Mesothelial cell of epicardium (in vitro differentiated cells): ENCODE measurements around the gene DENR. TPM values are rescaled to one million over a fixed set of nuclear protein-coding genes. Genes with fewer than 3 reads are reported as not detected.

ENCODE experiments used
- DNase-seq, 2 experiments: peaks; one replicate each; pipeline ENCODE4 v3.0.0; 2021; ENCODE audit warnings: low spot score in 2 of 2; ENCODE audit not compliant: unreplicated experiment in 2 of 2
- H3K27ac Mint-ChIP-seq: 2 replicates; pipeline ENCODE4 v1.8.0; 2021; ENCODE audit warnings: mixed read lengths
- H3K27me3 Mint-ChIP-seq: 2 replicates; pipeline ENCODE4 v1.8.0; 2021; ENCODE audit warnings: low read depth, mixed read lengths
- H3K36me3 Mint-ChIP-seq: 2 replicates; pipeline ENCODE4 v1.8.0; 2021; ENCODE audit warnings: mixed read lengths
- H3K4me1 Mint-ChIP-seq: 2 replicates; pipeline ENCODE4 v1.8.0; 2021; ENCODE audit warnings: mixed read lengths
- H3K4me3 Mint-ChIP-seq: 2 replicates; pipeline ENCODE4 v1.8.0; 2021; ENCODE audit warnings: mild to moderate bottlenecking, moderate library complexity, mixed read lengths
- H3K9me3 Mint-ChIP-seq: 2 replicates; pipeline ENCODE4 v1.8.0; 2021; ENCODE audit warnings: mixed read lengths
- CTCF ChIP-seq: fragments of 200-600 bp; sonication (generic); IDR thresholded peaks from one replicate; pipeline ENCODE4 v1.5.0; 2021; ENCODE audit warnings: antibody characterized with exemption; ENCODE audit not compliant: unreplicated experiment
- total RNA-seq: library from RNA; stranded (reverse); gene quantifications from 3 replicates; pipeline ENCODE4 v1.2.1, GENCODE V29; 2021

The DENR gene
- total RNA-seq, 1 donor from 2014 or later: 66.4 TPM

GRCh38 chr12:122807651-122808050 lies 55.0 kb downstream of the DENR start:
- Mint-ChIP-seq H3K27ac (no peak overlapping the region), H3K36me3 (no peaks in the 10 kb centered on the region), H3K4me1 (peaks cover 7% of the 10 kb centered on the region), H3K27me3 (no peaks in the 10 kb centered on the region), H3K4me3 (no peak overlapping the region), H3K9me3 (no peaks in the 10 kb centered on the region)
- no peak for TF ChIP-seq CTCF
- no peak for DNase-seq

- DNase-seq: no peak
- Mint-ChIP-seq H3K27ac (no peak overlapping the region), H3K36me3 (no peaks in the 10 kb centered on the region), H3K4me3 (no peak overlapping the region), H3K4me1 (no peaks in the 10 kb centered on the region), H3K27me3 (no peaks in the 10 kb centered on the region), H3K9me3 (peaks cover 5% of the 10 kb centered on the region)
- no peak for TF ChIP-seq CTCF
Observed at GRCh38 chr12:122811777-122812176, 59.2 kb downstream of the DENR start.

GRCh38 chr12:122813310-122813713 lies 60.7 kb downstream of the DENR start:
- DNase-seq: no peak
- TF ChIP-seq CTCF: no peak

GRCh38 chr12:122819209-122819785 lies 66.7 kb downstream of the DENR start:
- Mint-ChIP-seq H3K9me3 (peaks cover 5% of the 10 kb centered on the region), H3K36me3 (no peaks in the 10 kb centered on the region), H3K27me3 (no peaks in the 10 kb centered on the region), H3K27ac (no peak overlapping the region), H3K4me3 (no peak overlapping the region), H3K4me1 (no peaks in the 10 kb centered on the region)
- DNase-seq: no peak
- TF ChIP-seq CTCF: no peak

More at GRCh38 chr12:122813310-122813713, 60.7 kb downstream of the DENR start:
- no peak overlapping the region for H3K27ac Mint-ChIP-seq
- H3K27me3 Mint-ChIP-seq: no peaks in the 10 kb centered on the region
- no peaks in the 10 kb centered on the region for H3K4me1 Mint-ChIP-seq
- H3K4me3 Mint-ChIP-seq: no peak overlapping the region
- H3K9me3 Mint-ChIP-seq: peaks cover 5% of the 10 kb centered on the region
- no peaks in the 10 kb centered on the region for H3K36me3 Mint-ChIP-seq

- no peak for TF ChIP-seq CTCF
- Mint-ChIP-seq H3K36me3 (no peaks in the 10 kb centered on the region), H3K9me3 (peaks cover 5% of the 10 kb centered on the region), H3K27ac (no peak overlapping the region), H3K4me3 (no peak overlapping the region), H3K4me1 (no peaks in the 10 kb centered on the region), H3K27me3 (no peaks in the 10 kb centered on the region)
- DNase-seq: no peak
Observed at GRCh38 chr12:122820138-122820537, 67.5 kb downstream of the DENR start.

Other genes with a start within 250 kb of the DENR start
- gene RSRC2, start 225.9 kb upstream of the DENR start, total RNA-seq: 124 to 131 TPM (median 131 TPM) in 3 replicates
- 43.1 to 47.8 TPM (median 43.6 TPM) in 3 replicates for gene KNTC1, start 225.6 kb upstream of the DENR start, total RNA-seq
- 8.4 to 11.1 TPM (median 10.9 TPM) in 3 replicates for gene HCAR2, start 49.5 kb upstream of the DENR start, total RNA-seq
- gene HCAR3, start 36.0 kb upstream of the DENR start, total RNA-seq: 1.1 to 1.6 TPM (median 1.5 TPM) in 3 replicates
- gene HCAR1, start 22.0 kb upstream of the DENR start, total RNA-seq: 1.2 to 1.3 TPM (median 1.2 TPM) in 3 replicates
- 0.78 to 1.1 TPM (median 0.78 TPM) in 3 replicates for gene CCDC62, start 21.7 kb downstream of the DENR start, total RNA-seq
- 37.6 to 44.2 TPM (median 40.9 TPM) in 3 replicates for gene HIP1R, start 82.6 kb downstream of the DENR start, total RNA-seq
- gene VPS37B, start 143.3 kb downstream of the DENR start, total RNA-seq: 28.1 to 29.1 TPM (median 29.0 TPM) in 3 replicates
- gene ABCB9, start 213.6 kb downstream of the DENR start, total RNA-seq: 14.9 to 16.7 TPM (median 16.1 TPM) in 3 replicates
- gene OGFOD2, start 222.4 kb downstream of the DENR start, total RNA-seq: 13.8 to 15.0 TPM (median 14.9 TPM) in 3 replicates
- 120 to 133 TPM (median 122 TPM) in 3 replicates for gene ARL6IP4, start 227.9 kb downstream of the DENR start, total RNA-seq